ENCODE results near the gene OR3A3. TPM values are rescaled to one million over a fixed set of nuclear protein-coding genes. Genes with fewer than 3 reads are reported as not detected.

Gene OR3A3
- 0.10 TPM in 1 of 2 replicates, not detected in the other for total RNA-seq

GRCh38 chr17:3411070-3411469 lies at the start of gene OR3A3:
OR3A3 (plus strand) TSS chr17:3411370.

DNA sequence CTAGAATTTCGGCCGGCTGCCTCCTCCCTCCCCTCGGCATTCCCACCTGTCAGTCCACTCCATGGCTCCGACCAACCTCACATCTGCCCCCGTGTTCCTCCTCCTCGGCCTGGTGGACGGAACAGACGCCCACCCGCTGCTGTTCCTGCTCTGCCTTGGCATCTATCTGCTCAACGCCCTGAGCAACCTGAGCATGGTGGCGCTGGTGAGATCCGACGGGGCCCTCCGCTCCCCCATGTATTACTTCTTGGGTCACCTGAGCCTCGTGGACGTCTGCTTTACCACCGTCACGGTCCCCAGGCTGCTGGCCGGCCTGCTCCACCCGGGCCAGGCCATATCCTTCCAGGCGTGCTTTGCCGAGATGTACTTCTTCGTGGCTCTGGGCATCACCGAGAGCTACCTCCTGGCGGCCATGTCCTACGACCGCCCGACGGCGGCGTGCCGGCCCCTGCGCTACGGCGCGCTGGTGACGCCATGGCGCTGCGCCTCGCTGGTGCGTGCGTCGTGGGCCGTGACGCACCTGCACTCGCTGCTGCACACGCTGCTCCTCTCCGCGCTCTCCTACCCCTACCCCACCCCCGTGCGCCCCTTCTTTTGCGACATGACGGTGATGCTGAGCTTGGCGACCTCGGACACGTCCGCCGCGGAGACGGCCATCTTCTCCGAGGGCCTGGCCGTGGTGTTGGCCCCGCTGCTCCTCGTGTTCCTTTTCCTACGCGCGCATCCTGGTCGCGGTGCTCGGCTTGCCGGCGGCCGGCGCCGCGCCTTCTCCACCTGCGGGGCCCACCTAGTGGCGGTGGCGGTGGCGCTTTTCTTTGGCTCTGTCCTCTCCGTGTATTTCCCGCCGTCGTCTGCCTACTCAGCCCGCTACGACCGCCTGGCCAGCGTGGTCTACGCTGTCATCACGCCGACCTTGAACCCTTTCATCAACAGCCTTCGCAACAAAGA lies 25.0 kb upstream of the OR3A3 start, which contains the start of gene OR3A2:
Gene OR3A2 (minus strand): TSS at position 440 of the 948 bp plus-strand sequence.

GRCh38 chr17:3398310-3398709 lies 12.9 kb upstream of the OR3A3 start, which contains the start of gene OR1E1:
OR1E1 (minus strand) TSS chr17:3398410; CDS start chr17:3398410, 0 bp downstream.

GRCh38 chr17:3433741-3434140 lies 22.6 kb downstream of the OR3A3 start, which contains the start of gene OR1E2:
OR1E2 (minus strand) TSS chr17:3433841; CDS start chr17:3433841, 0 bp downstream.

GRCh38 chr17:3471599-3471998 lies 60.4 kb downstream of the OR3A3 start, which contains the start of gene SPATA22:
SPATA22 (minus strand) TSS chr17:3471819; CDS start chr17:3469325, 2,494 bp downstream.

Other genes with a start within 250 kb of the OR3A3 start
- gene OR1A2, start 213.9 kb upstream of the OR3A3 start, total RNA-seq = not detected in 2 replicates
- not detected in 2 replicates for gene OR1A1, start 203.7 kb upstream of the OR3A3 start, total RNA-seq
- gene OR3A1, start 113.0 kb upstream of the OR3A3 start, total RNA-seq = 0.07 and 0.10 TPM in 2 replicates
- gene OR3A2, start 25.1 kb upstream of the OR3A3 start, total RNA-seq = 0.20 TPM in 1 of 2 replicates, not detected in the other
- not detected in 2 replicates for gene OR1E1, start 13.0 kb upstream of the OR3A3 start, total RNA-seq
- 0.07 TPM in 1 of 2 replicates, not detected in the other for gene OR1E2, start 22.5 kb downstream of the OR3A3 start, total RNA-seq
- 0.13 and 0.26 TPM in 2 replicates for gene SPATA22, start 60.4 kb downstream of the OR3A3 start, total RNA-seq
- gene ASPA, start 64.6 kb downstream of the OR3A3 start, total RNA-seq = 0.07 and 1.2 TPM in 2 replicates
- 1.4 and 2.3 TPM in 2 replicates for gene TRPV3, start 146.4 kb downstream of the OR3A3 start, total RNA-seq
- 2.0 and 2.8 TPM in 2 replicates for gene TRPV1, start 198.0 kb downstream of the OR3A3 start, total RNA-seq
- gene SHPK, start 224.9 kb downstream of the OR3A3 start, total RNA-seq = 8.4 and 10.2 TPM in 2 replicates
- gene CTNS, start 225.4 kb downstream of the OR3A3 start, total RNA-seq = 24.6 and 31.3 TPM in 2 replicates